Activated T-helper 17 cell treated with anti-CD3 and anti-CD28 coated beads, Interleukin-2, amount 50 U/mL, for 72 hours (primary cell): ENCODE data around the gene VCY1B. TPM values are rescaled to one million over a fixed set of nuclear protein-coding genes. Genes with fewer than 3 reads are reported as not detected.
"Not testable (repeated sequence)": the region's sequence is repeated elsewhere in the genome, so short reads cannot be mapped to it uniquely, and the experiment has no call there.

Source experiments
- ATAC-seq: fragments of 150-1000 bp; cut with Tn5 transposase; replicated peaks from 2 replicates; pipeline ENCODE4 v1.10.0; 2021; ENCODE audit warnings: mild to moderate bottlenecking, moderate library complexity
- H3K27ac Mint-ChIP-seq: one replicate; pipeline ENCODE4 v1.8.0; 2022; ENCODE audit warnings: mixed read lengths
- H3K27me3 Mint-ChIP-seq: one replicate; pipeline ENCODE4 v1.8.0; 2022; ENCODE audit warnings: mixed read lengths
- H3K36me3 Mint-ChIP-seq: one replicate; pipeline ENCODE4 v1.8.0; 2022; ENCODE audit warnings: low read depth, mild to moderate bottlenecking, mixed read lengths
- H3K4me1 Mint-ChIP-seq: one replicate; pipeline ENCODE4 v1.8.0; 2022; ENCODE audit warnings: mixed read lengths
- H3K4me3 Mint-ChIP-seq: one replicate; pipeline ENCODE4 v1.8.0; 2022; ENCODE audit warnings: mild to moderate bottlenecking, mixed read lengths
- H3K9me3 Mint-ChIP-seq: one replicate; pipeline ENCODE4 v1.8.0; 2022; ENCODE audit warnings: mixed read lengths
- total RNA-seq, 2 donors: library from RNA; stranded (reverse); gene quantifications; one replicate each; pipeline ENCODE4 v1.2.3, GENCODE V29; 2022

The VCY1B gene
- total RNA-seq, result not detected

- H3K9me3 Mint-ChIP-seq, H3K4me1 Mint-ChIP-seq, H3K27ac Mint-ChIP-seq, H3K27me3 Mint-ChIP-seq, H3K36me3 Mint-ChIP-seq, H3K4me3 Mint-ChIP-seq, ATAC-seq: not testable (repeated sequence)
These were observed at the start of gene VCY1B for GRCh38 chrY:14055927-14056326. Gene VCY1B, plus strand, starts transcription at chrY:14056227. Its CDS starts 63 bp downstream, at chrY:14056290.

GRCh38 chrY:14011916-14012315, 44.1 kb upstream of the VCY1B start:
- not testable (repeated sequence) for H3K27ac Mint-ChIP-seq, ATAC-seq, H3K36me3 Mint-ChIP-seq, H3K9me3 Mint-ChIP-seq, H3K4me3 Mint-ChIP-seq, H3K4me1 Mint-ChIP-seq, H3K27me3 Mint-ChIP-seq

GRCh38 chrY:14030395-14030794, 25.6 kb upstream of the VCY1B start:
- H3K27me3 Mint-ChIP-seq, H3K4me1 Mint-ChIP-seq, H3K4me3 Mint-ChIP-seq, H3K27ac Mint-ChIP-seq, H3K9me3 Mint-ChIP-seq, H3K36me3 Mint-ChIP-seq, ATAC-seq: not testable (repeated sequence)

GRCh38 chrY:14085877-14086276, 29.9 kb downstream of the VCY1B start:
- H3K27ac Mint-ChIP-seq, result no peak overlapping the region
- no peak overlapping the region for H3K4me3 Mint-ChIP-seq
- no peaks in the 10 kb centered on the region for H3K27me3 Mint-ChIP-seq
- H3K36me3 Mint-ChIP-seq, result no peaks in the 10 kb centered on the region
- H3K4me1 Mint-ChIP-seq, result no peaks in the 10 kb centered on the region
- no peaks in the 10 kb centered on the region for H3K9me3 Mint-ChIP-seq
- ATAC-seq, result no peak

Other genes starting within 250 kb of the VCY1B start
- gene VCY, start 69.8 kb upstream of the VCY1B start, total RNA-seq, result not detected